ENCODE results near the gene FGD6.
"Not testable (repeated sequence)": the region's sequence is repeated elsewhere in the genome, so short reads cannot be mapped to it uniquely, and the experiment has no call there.

The FGD6 gene

DNA sequence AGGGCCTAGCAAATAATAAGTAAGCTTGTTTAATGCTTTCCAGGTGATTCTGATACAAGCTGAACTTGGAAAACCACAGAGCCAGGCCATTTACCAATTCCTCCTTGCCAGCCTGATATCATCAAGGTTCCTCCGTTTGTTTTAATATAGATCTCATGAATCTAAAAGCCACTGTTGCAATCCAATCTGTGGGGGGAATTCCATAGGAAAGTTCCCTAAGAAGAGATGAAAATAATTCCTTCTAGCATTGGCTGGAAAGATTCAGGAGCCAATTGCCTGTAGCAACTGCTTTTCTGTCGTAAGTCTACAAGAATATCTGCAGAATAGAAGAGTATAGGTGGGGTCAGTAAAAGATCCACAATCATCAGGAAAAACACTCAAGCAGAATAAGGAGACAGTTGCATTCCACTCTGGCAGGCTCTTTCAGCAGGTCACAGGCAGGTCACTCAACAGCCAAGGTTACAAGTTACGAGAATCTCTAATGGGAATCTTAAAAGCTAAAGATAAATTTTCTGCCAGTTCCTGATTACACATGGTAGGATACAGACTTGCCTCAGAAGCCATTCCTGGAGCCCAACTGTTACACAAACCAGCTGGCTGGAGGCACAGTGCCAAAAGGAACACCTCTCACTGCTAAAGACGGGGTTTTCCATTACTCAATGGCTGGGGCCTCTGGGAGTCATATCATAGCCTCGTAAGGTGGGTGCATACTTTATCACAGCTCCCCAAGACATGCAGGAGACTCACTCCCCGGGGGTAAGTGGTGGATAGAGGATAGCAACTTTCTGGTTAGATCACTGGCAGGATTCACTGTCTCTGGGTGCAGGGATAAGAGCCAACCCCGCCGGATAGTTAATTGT lies 43.6 kb downstream of the FGD6 start:
- no peak for DNase-seq

GRCh38 chr12:95169368-95169767 lies 47.9 kb downstream of the FGD6 start:
- DNase-seq = no peak

GRCh38 chr12:95168746-95169145 lies 48.5 kb downstream of the FGD6 start:
- no peak for DNase-seq

- no peak for DNase-seq
Measured at GRCh38 chr12:95164656-95165055, 52.6 kb downstream of the FGD6 start.

- no peak for DNase-seq
Measured at GRCh38 chr12:95158919-95159318, 58.3 kb downstream of the FGD6 start.

DNA sequence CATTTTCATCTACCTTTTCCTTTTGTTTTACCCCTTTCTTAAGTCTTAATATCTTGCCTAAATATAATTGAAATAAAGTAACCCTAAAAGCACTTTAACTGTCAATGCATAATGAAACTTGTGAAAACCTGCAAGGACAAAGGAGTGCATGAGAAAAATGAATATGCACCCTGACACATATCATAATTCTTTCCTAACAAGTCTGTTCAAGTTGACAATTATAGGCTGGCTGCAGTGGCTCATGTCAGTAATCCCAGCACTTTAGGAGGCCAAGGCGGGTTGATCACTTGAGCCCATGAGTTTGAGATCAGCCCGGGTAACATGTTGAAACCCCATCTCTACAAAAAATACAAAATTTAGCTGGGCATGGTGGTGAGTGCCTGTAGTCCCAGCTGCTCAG lies 65.4 kb downstream of the FGD6 start:
- DNase-seq = no peak

DNA sequence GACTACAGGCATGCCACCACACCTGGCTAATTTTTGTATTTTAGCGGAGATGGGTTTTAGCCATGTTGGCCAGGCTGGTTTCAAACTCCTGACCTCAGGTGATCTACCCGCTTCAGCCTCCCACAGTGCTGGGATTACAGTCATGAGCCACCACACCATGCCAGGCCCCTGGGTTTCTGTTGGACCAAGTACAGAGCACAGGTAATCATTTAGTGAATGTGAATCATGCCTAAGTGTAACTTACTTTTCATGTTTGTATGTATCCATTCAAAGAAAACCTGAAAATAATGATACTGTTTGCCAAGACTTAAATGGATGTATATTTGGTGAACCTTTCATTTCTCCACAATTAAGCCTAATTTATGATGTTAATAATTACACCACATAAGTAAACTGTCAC lies 65.9 kb downstream of the FGD6 start:
- no peak for DNase-seq

DNA sequence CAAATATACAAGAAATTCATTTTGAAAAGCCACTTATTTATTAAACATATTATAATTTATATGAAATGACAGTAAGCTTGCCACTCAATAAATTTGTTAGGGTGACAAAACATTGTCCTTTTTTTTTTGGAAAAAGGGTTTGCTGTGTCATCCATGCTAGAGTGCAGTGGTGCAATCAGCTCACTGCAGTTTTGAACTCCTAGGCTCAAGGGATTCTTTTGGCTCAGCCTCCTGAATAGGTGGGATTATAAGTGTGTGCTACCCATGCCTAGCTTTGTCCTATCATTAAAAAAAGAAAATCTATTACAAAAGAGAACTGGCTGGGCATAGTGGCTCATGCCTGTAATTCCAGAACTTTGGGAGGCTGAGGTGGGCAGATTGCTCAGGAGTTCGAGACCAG lies 66.8 kb downstream of the FGD6 start:
- no peak for DNase-seq

GRCh38 chr12:95147866-95148265 lies 69.4 kb downstream of the FGD6 start:
- DNase-seq = no peak

DNA sequence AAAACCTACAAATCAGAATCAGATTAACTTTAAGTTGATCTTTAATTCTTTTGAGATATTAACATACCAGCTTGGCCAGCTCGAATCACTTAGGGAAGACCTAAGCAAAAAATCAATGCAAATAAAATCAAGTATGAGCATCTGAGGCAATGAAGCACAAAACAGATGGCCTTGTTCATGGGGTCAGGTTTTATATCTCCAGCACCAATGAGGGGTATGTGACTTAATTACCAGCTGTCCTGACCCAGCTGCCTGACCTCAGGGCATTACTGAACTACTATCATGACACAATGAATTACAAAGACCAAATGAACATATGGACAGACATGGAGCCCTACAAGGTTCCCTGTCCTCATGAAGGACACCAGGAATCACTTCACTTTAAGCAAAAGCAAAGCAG lies 70.5 kb downstream of the FGD6 start:
- no peak for DNase-seq

DNA sequence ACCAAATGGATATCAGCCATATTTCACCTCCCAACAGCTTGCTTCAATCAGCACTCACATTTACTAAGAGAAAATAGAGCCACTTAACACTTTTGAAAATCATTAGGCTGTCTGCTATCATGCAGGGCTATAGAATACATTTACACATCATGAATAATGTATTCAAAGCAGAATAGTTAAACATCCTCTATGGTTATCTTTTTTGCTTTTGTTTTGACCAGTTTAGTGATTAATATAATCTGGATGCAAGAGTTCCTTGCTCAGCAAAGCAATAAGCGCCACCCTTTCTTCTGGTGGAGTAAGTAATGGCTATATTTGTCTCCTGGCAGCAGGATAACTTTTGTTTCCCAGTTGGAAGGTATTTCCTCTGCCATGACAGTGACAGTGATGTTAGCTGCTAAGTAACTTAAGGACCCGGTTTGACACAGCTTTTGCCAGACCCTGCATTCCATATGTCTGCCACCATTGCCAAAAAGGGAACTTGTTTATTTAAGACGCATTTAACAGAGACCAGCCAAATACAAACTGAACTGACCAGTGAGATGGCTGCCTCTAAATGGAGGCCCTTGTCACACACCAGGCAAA lies 73.6 kb downstream of the FGD6 start:
- DNase-seq = no peak

DNA sequence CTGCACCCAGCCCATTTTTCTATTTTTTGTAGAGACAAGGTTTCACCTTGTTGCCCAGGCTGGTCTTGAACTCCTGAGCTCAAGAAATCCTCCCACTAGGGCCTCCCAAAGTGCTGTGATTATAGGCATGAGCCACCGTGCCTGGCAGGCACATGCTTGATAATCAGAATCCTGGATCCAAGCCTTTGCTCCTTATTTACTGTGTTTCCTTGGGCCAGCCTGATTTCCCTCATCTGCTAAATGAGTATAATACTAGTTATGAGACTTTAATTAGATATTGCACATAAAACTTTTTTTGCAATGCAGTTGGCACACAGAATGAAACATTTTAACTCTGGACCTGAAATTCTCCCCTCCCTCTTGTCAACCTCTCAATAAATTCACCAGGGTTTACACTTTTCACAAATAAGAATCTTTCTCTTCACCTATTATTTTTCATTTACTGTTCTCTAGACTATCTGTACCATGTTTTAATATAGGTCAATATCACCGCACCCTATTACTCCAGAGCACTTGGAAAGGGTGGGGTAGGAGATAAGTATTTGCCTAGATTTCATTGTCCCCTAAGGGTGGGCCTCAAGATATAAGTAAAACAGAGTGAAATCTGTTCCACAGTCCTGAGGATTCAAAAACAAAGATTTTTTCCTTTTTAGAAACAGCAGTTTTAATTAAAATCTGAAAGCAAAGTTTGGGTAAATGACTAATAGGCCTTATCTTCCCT lies 74.7 kb downstream of the FGD6 start:
- DNase-seq = no peak

GRCh38 chr12:95141310-95141709 lies 76.0 kb downstream of the FGD6 start:
- no peak for DNase-seq

GRCh38 chr12:95138031-95138430 lies 79.2 kb downstream of the FGD6 start:
- not testable (repeated sequence) for DNase-seq

GRCh38 chr12:95136598-95136997 lies 80.7 kb downstream of the FGD6 start:
- no peak for DNase-seq

DNA sequence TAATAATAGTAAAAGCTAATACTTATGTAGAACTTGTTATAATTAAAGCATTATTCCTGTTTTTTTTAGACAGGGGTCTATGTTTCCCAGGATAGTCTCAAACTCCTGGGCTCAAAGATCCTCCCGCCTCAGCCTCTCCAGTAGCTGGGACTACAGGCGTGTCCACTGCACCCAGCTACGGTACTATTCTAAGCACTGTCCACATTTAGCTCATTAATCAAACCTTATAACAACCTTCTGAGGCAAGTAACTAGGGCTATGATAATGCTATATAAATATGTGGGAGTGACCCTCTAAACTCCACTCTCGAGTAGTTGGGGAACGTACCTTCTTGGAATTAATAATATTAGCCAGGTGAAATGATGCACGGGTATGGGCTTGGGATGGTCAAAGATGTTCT lies 83.2 kb downstream of the FGD6 start:
- no peak for DNase-seq

DNA sequence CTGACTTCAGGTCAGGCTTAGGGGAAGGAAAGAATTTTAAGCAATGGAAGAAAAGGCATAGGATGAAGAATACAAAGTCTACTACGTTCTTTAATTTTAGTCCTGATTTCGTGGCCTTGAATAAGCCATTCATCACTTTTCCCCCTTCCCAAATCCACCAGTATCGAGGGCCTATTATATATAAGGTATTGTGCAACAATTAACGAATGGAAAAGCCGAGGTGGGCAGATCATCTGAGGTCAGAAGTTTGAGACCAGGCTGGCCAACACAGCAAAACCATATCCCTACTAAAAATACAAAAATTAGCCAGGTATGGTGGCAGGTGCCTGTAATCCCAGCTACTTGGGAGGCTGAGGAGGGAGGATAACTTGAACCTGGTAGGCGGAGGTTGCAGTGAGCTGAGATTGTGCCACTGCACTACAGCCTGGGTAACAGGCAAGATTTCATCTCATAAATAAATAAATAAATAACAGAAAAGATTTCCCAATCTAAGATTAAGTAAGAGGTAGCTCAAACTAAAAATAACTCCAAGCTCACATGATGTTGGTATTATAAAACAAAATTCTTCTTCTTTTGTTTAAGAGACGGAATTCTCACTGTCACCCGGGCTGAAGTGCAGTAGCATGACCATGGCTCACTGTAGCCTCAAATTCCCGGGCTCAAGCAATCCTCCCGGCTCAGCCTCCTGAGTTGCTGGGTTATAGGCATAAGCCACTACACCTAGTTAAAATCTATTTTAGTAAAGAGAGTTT lies 85.5 kb downstream of the FGD6 start:
- DNase-seq = no peak

GRCh38 chr12:95130096-95130495 lies 87.2 kb downstream of the FGD6 start:
- DNase-seq = no peak

- DNase-seq = no peak
Measured at GRCh38 chr12:95129115-95129514, 88.2 kb downstream of the FGD6 start.

DNA sequence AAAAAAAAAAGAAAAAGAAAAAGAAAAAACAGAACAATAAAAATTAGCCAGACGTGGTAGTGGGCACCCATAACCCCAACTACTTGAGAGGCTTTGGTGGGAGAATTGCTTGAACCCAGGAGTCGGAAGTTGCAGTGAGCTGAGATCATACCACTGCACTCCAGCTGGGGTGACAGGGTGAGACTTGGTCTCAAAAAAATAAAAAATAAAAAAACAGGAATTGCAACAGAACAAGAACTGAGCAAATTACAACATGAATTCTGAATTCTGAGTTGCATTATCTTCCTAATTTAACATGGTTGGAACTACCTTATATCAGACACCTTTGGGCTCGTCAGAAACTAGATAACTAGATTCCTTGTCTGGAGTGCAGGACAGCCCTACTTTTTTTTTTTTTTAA lies 90.5 kb downstream of the FGD6 start:
- no peak for DNase-seq

GRCh38 chr12:95126076-95126475 lies 91.2 kb downstream of the FGD6 start:
- DNase-seq = no peak

DNA sequence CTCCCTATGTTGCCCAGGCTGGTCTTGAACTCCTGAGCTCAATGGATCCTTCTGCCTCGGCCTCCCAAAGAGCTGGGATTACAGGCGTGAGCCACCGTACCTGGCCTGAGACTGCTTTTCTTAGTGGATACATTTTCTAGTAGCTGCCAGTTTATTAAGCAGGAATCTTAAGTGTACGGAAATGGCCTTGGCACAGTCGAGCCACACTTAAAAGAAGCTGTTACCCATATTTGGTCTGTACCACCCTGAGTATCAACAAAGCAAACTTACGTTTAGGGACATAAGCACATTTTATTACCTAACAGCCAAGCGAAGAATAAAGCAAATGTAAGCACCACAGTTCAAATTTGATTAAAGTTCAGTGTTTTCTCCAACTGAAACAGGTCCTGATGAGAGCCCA lies 93.2 kb downstream of the FGD6 start:
- DNase-seq = no peak

- no peak for DNase-seq
Measured at GRCh38 chr12:95118788-95119179, 98.5 kb downstream of the FGD6 start.

All from activated CD4-positive, alpha-beta T cell treated with anti-CD3 and anti-CD28 coated beads for 4 hours (primary cell).